ENCODE results near the gene CCR5AS.

CCR5AS gene

DNA sequence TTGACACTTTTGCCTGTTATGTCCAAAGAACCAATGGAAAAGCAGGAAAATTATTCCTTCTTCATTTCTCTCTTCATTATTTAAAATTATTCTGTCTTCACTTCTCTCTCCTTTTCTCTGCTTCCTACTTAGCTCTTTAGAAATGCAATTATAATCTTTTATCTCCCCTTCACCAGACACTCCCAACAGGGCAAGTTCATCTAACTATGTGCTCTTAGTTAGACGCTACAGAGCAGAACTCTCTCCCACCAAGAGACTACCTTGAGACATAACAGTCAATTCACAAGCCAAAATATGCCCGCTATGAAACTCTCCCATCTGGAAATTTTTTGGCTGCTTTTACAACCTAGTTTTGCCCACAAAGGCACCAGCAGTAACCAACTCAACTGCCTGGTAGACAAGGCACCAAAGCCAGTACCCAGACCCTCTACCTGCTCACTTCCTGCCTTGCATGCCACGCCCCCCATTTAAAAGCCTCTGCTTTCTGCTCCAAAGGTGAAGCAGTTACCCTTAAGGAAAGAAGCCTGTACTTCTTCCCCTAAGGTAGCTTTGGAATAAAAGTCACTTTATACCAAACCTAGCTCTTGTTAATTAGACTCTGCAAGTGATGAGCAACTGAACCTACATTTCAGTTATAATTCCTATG, 28.3 kb upstream of the CCR5AS start:
- Histone ChIP-seq H2BK20ac (ENCODE audit: low read depth, low read length, poor library complexity, severe bottlenecking) (no peak overlapping the region), H2AFZ (ENCODE audit: low read length) (no peak overlapping the region), H4K91ac (ENCODE audit: insufficient read length, low read depth, low read length) (no peak overlapping the region), H3K9ac (ENCODE audit: extremely low read depth, insufficient read length, low read length) (no peak overlapping the region), H2AK5ac (ENCODE audit: insufficient read length, low read length) (no peak overlapping the region), H4K20me1 (ENCODE audit: control insufficient read depth, insufficient read depth, insufficient read length) (no peaks in the 10 kb centered on the region), H3K23me2 (ENCODE audit: insufficient read length, low read depth, low read length, poor library complexity, severe bottlenecking) (no peaks in the 10 kb centered on the region), H3T11ph (ENCODE audit: low read length) (no peak overlapping the region), H4K8ac (replicated peaks; ENCODE audit: insufficient read length, low read depth, low read length) (no peak overlapping the region), H3K23ac (ENCODE audit: insufficient read length, low read depth, low read length) (no peak overlapping the region), H3K4me2 (ENCODE audit: insufficient read depth, insufficient read length, low read length) (no peak overlapping the region), H4K5ac (ENCODE audit: insufficient read length, low read depth, low read length) (no peak overlapping the region), H3K9me3 (ENCODE audit: control insufficient read depth, low read depth, low read length) (no peaks in the 10 kb centered on the region), H3K14ac (ENCODE audit: insufficient read depth, low read length) (no peak overlapping the region), H2BK12ac (ENCODE audit: insufficient read length, low read depth, low read length) (no peak overlapping the region), H3K27ac (ENCODE audit: insufficient read length, low read depth, low read length) (no peak overlapping the region), H3K27me3 (ENCODE audit: insufficient read depth, low read length) (no peaks in the 10 kb centered on the region), H2BK15ac (ENCODE audit: low read depth, low read length) (no peak overlapping the region), H3K79me2 (ENCODE audit: insufficient read depth, low read length) (no peaks in the 10 kb centered on the region), H3K79me1 (ENCODE audit: insufficient read depth, low read depth, low read length, poor library complexity, severe bottlenecking) (no peaks in the 10 kb centered on the region), H3K56ac (ENCODE audit: insufficient read length, low read depth, low read length) (no peak overlapping the region), H2BK5ac (ENCODE audit: insufficient read length, low read length) (no peak overlapping the region), H3K4ac (ENCODE audit: low read depth, low read length) (no peak overlapping the region), H3K18ac (ENCODE audit: insufficient read length, low read depth, low read length) (no peak overlapping the region), H3K4me1 (ENCODE audit: insufficient read depth, low read length) (no peaks in the 10 kb centered on the region), H2BK120ac (ENCODE audit: low read depth, low read length, poor library complexity, severe bottlenecking) (no peak overlapping the region)
- WGBS (ENCODE audit: extremely low coverage, insufficient read length, low lambda C conversion rate): no CpG with 5 or more reads among the region's 3 CpGs
- Mint-ChIP-seq H3K36me3 (ENCODE audit: insufficient read depth in 1 of 3, low read depth in 3 of 3) (peaks cover 6 to 12% (median 6%) of the 10 kb centered on the region in 3 experiments), H3K27me3 (ENCODE audit: low read depth) (no peaks in the 10 kb centered on the region), H3K4me1 (peaks cover 0 to 3% of the 10 kb centered on the region in 2 experiments; a peak in 3 of 4 replicates), H3K27ac (no peak overlapping the region), H3K9me3 (peaks cover 15 to 24% of the 10 kb centered on the region in 2 experiments), H3K4me3 (no peak overlapping the region)
- DNase-seq: no peak
- TF ChIP-seq, protein P1, sequence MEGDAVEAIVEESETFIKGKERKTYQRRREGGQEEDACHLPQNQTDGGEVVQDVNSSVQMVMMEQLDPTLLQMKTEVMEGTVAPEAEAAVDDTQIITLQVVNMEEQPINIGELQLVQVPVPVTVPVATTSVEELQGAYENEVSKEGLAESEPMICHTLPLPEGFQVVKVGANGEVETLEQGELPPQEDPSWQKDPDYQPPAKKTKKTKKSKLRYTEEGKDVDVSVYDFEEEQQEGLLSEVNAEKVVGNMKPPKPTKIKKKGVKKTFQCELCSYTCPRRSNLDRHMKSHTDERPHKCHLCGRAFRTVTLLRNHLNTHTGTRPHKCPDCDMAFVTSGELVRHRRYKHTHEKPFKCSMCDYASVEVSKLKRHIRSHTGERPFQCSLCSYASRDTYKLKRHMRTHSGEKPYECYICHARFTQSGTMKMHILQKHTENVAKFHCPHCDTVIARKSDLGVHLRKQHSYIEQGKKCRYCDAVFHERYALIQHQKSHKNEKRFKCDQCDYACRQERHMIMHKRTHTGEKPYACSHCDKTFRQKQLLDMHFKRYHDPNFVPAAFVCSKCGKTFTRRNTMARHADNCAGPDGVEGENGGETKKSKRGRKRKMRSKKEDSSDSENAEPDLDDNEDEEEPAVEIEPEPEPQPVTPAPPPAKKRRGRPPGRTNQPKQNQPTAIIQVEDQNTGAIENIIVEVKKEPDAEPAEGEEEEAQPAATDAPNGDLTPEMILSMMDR (conservative IDR thresholded peaks at IDR 0.05): no peak
